RWPE1 (cell line): ENCODE results near the gene SHC1.

Experiments
- CTCF ChIA-PET: fragments of 350-600 bp; sonication (Branson Sonifier 250); formaldehyde crosslinking; extraction: SDS; loops from one replicate; lab custom pipeline; 2021; lab: Yijun Ruan, JAX
- POLR2A ChIA-PET: fragments of 400-600 bp; formaldehyde crosslinking; extraction: SDS; loops from one replicate; lab custom pipeline; 2020; ENCODE audit warnings: antibody characterized with exemption; ENCODE audit not compliant: low non-redundant PET; lab: Yijun Ruan, JAX
- DNase-seq: peaks from one replicate; pipeline ENCODE4 v3.0.0; 2012; ENCODE audit warnings: low spot score
- H3K27ac ChIP-seq: fragments of 450-650 bp; 2 replicates; pipeline ENCODE4 v1.5.1; 2017
- CTCF ChIP-seq: fragments of 450-650 bp; conservative IDR thresholded peaks from 2 replicates; pipeline ENCODE4 v1.5.1; 2017; ENCODE audit warnings: low read depth, mild to moderate bottlenecking

The SHC1 gene

DNA sequence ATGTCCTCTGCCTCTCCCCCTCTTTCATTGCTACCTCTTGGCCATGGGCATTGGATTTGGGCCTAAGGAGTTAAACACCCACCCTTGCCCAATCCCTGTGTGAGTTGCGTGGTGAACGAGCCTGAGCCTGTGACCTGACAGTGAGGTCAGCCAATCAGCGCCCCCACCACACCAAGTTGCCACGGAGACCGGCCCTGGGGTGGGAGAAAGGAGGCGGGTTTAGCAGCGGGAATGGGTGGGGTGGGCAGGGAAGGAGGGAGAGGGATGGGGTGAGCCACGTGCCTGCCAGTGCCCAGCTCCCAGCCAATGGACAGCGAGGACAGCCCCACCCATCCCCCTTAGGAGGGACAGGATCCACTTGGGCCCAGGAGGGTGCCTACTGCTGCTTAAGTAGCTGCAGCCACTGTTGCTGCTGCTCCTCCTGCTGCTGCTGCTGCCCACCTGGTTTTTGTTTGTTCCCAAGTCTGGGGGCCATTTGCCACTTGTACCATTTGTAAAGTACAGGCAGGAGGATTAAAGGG lies 41.5 kb upstream of the SHC1 start:
- ChIA-PET POLR2A (no interaction called here), CTCF (interaction anchor here (1.3 kb wide), 1 partner anchor 9 kb away, joined by 3 read pairs; no protein-coding TSS in a partner anchor)
- TF ChIP-seq CTCF: no peak
- peak; percentile 76 for DNase-seq
- peak overlapping the region; percentile 100 for H3K27ac ChIP-seq

DNA sequence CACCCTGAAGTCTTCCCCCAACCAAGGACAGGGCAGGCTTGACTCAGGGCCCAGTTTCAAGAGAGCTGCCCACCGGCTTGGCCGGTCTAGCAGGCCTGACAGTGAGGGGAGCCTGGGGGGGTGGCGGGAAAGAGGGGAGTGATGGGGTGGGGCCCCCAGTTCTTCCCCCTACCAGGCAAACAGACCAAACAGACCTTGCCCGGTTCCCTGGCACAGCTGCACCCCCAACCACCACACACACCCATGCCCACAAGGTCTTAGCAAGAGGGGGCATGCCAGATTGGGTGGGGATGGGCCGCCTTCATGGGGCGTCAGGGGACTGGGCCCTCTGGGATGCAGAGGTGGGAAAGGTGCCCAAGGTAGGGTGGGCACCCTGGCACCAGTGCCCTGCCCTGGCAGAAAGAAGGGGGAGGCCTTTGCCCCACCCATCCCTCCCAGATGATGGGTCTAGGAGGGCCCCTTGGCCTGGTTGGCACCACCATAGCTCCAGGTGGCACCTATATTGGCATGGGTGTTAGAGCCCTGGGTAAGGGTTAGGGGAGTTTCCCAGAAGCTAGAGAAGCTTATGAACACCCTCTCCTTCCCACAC lies 41.0 kb upstream of the SHC1 start:
- H3K27ac ChIP-seq: peak overlapping the region; percentile 100
- CTCF ChIA-PET: no interaction called here
- no peak for TF ChIP-seq CTCF
- POLR2A ChIA-PET: no interaction called here
- DNase-seq: no peak

- no peak for DNase-seq
- peak overlapping the region; percentile 100 for H3K27ac ChIP-seq
- TF ChIP-seq CTCF: no peak
- CTCF ChIA-PET: interaction anchor here (0.8 kb wide), 1 partner anchor 51 kb away, joined by 3 read pairs; no protein-coding TSS in a partner anchor
- POLR2A ChIA-PET: no interaction called here
Observed at GRCh38 chr1:155011004-155011416, 40.5 kb upstream of the SHC1 start.

DNA sequence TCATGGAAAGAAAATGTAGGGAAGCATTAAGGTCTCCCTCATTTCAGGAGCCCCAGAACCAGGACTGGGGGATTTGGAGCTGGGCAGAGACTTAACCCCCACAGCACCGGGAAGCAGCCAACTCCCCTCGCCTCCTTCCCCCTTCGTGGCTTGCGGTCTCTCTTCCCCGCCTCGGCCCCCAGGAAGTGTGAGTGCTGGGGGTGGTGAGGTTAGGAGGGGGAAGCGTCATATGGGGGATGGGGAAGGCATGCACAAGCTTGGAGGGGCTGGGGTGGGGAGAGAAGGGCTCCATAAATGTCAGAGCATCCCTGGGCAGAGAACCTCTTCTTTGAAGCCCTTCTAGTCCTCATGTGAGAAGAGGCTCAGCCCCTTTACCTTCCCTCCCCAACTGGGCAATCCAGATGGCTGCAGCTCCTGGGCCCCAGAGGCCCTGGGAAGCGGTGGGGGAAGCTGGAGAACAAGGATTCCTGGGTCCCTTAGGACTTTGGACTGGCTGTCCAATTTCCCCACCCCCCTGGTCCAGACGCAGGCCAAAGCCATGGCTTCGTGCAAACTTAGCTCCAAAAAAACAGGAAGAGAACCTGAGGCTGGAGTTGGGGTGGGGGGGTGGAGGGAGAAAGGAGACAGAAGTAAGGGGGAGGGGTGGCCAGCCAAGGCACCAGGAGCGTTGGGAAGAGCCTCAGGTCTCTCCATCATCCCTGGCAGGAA lies 39.8 kb upstream of the SHC1 start:
- CTCF ChIA-PET: interaction anchor here (0.6 to 0.8 kb wide), 2 partner anchors 51 to 75 kb away, joined by 3 to 5 read pairs; no protein-coding TSS in a partner anchor
- POLR2A ChIA-PET: interaction anchor here (0.6 to 0.7 kb wide), 2 partner anchors 12 to 528 kb away, joined by 3 to 5 read pairs; no protein-coding TSS in a partner anchor
- H3K27ac ChIP-seq: peak overlapping the region; percentile 100
- TF ChIP-seq CTCF: no peak
- DNase-seq: no peak

DNA sequence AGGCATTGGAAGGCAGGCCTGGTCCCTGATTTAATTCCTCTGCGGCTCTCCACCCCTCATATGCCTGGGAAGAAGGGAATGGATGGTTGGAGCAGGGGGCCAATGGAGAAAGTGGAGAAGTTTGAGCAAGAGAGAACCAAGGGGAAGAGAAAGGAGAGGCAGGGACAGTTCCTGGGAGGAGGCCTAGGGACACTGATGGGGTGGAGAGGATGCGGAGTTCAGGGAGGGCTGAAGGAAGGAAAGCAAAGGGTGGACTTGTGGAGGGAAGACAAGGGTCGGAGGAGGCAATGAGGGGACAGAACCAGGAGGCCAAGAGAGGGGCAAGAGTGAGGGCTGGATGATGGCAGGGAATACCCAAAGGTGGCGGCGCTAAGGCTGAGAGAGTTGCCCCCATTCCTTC lies 39.2 kb upstream of the SHC1 start:
- DNase-seq: no peak
- ChIA-PET CTCF (no interaction called here), POLR2A (interaction anchor here (0.6 to 0.7 kb wide), 2 partner anchors 11 to 527 kb away, joined by 3 to 5 read pairs; no protein-coding TSS in a partner anchor)
- H3K27ac ChIP-seq: peak overlapping the region; percentile 100
- no peak for TF ChIP-seq CTCF

DNA sequence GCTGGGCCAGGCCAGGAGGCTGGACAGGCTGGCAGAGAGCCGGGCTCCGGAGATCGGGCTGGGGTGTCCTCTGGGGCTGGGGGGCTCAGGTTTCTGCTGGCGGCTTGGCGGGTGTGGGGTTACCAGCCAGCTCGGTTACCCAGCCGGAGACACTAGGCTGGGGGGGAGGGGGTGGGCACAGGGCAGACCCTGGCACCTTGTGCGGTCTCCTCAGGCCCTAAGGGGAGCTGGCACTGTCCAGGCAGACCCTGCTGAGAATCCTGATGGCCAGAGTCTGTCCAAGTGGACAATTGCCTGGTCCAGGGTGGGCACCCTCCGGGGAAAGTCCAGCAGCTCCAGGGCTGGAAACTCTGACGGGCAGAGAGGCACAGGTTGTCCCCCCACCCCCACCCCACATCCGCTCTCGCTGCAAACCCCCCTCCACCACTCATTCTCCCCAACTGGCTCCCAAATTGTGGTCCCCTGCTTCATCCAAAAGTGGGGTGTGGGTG lies 38.7 kb upstream of the SHC1 start:
- CTCF ChIA-PET: no interaction called here

More for the DNA sequence above, 38.7 kb upstream of the SHC1 start:
- peak overlapping the region; percentile 100 for H3K27ac ChIP-seq
- no peak for TF ChIP-seq CTCF
- no peak for DNase-seq
- POLR2A ChIA-PET: no interaction called here
